Keratinocyte (primary cell): ENCODE data around the gene RASAL3. TPM values are rescaled to one million over a fixed set of nuclear protein-coding genes. Genes with fewer than 3 reads are reported as not detected.

Experiments
- DNase-seq: peaks from one replicate; pipeline ENCODE4 v3.0.0-alpha.2; 2011; ENCODE audit warnings: low read depth, missing footprints, low spot score
- FAIRE-seq: peaks from 2 replicates; lab custom pipeline; 2011; peaks lifted over from hg19 to GRCh38; lab: Jason Lieb, UNC
- H2AFZ ChIP-seq: 2 replicates; pipeline ENCODE4 v1.6.0; 2012; ENCODE audit warnings: low read length, control low read depth, inconsistent platforms; ENCODE audit not compliant: control insufficient read depth
- H3K27ac ChIP-seq: 2 replicates; pipeline ENCODE4 v1.5.1; 2011; ENCODE audit warnings: low read length; ENCODE audit not compliant: control insufficient read depth, insufficient read depth
- H3K27me3 ChIP-seq: 3 replicates; pipeline ENCODE4 v1.6.0; 2011; ENCODE audit warnings: low read length; ENCODE audit not compliant: control insufficient read depth, insufficient read depth; ENCODE audit errors: extremely low read depth
- H3K36me3 ChIP-seq, 2 experiments: 2 replicates in 1 of 2; 3 replicates in 1 of 2; pipeline ENCODE4 v1.5.1; 2011; ENCODE audit warnings: low read length in 2 of 2, mild to moderate bottlenecking in 1 of 2; ENCODE audit not compliant: control insufficient read depth in 2 of 2, insufficient read depth in 2 of 2; ENCODE audit errors: extremely low read depth in 1 of 2
- H3K4me1 ChIP-seq: 3 replicates; pipeline ENCODE4 v1.5.1; 2011; ENCODE audit warnings: low read length; ENCODE audit not compliant: control insufficient read depth, insufficient read depth; ENCODE audit errors: extremely low read depth
- H3K4me2 ChIP-seq: 3 replicates; pipeline ENCODE4 v1.6.0; 2011; ENCODE audit warnings: low read depth, low read length; ENCODE audit not compliant: control insufficient read depth, insufficient read depth; ENCODE audit errors: extremely low read depth
- H3K4me3 ChIP-seq, 3 experiments: fragments of 200-600 bp in 1 of 3; sonication (generic) in 1 of 3; 2 replicates in 2 of 3; 3 replicates in 1 of 3; pipeline ENCODE4 v1.5.1; 2011 to 2016; ENCODE audit warnings: low read length in 3 of 3, mild to moderate bottlenecking in 3 of 3, control low read depth in 2 of 3, inconsistent platforms in 1 of 3, low read depth in 1 of 3, mixed read lengths in 1 of 3, mixed run types in 1 of 3, moderate library complexity in 1 of 3; ENCODE audit not compliant: control insufficient read depth in 2 of 3, insufficient read depth in 2 of 3; ENCODE audit errors: extremely low read depth in 1 of 3
- H3K79me2 ChIP-seq: 2 replicates; pipeline ENCODE4 v1.6.0; 2012; ENCODE audit warnings: low read length; ENCODE audit not compliant: control insufficient read depth, insufficient read depth
- H3K9ac ChIP-seq: 3 replicates; pipeline ENCODE4 v1.6.0; 2011; ENCODE audit warnings: low read length; ENCODE audit not compliant: control insufficient read depth, insufficient read depth; ENCODE audit errors: extremely low read depth
- H3K9me1 ChIP-seq: 3 replicates; pipeline ENCODE4 v1.6.0; 2011; ENCODE audit warnings: low read length; ENCODE audit not compliant: control insufficient read depth, insufficient read depth; ENCODE audit errors: extremely low read depth
- H3K9me3 ChIP-seq: 2 replicates; pipeline ENCODE4 v1.5.1; 2012; ENCODE audit warnings: low read depth, low read length; ENCODE audit not compliant: control insufficient read depth
- H4K20me1 ChIP-seq: 3 replicates; pipeline ENCODE4 v1.6.0; 2011; ENCODE audit warnings: low read length; ENCODE audit not compliant: control insufficient read depth, insufficient read depth; ENCODE audit errors: extremely low read depth
- EZH2 ChIP-seq: IDR thresholded peaks from one replicate; pipeline ENCODE4 v1.6.1; 2012; ENCODE audit warnings: inconsistent platforms, mild to moderate bottlenecking, low read length, moderate library complexity
- dilution Hi-C: fragments of 300-500 bp; cut with MboI; formaldehyde crosslinking; loops from one replicate; pipeline ENCODE4 v1.7.0; 2020; ENCODE audit warnings: low sequenced_read_pairs; ENCODE audit not compliant: extremely low pct_ligation_motif_present
- polyA plus RNA-seq, 5 experiments: library from polyadenylated mRNA; depleted of rRNA in 3 of 5; stranded (reverse) in 3 of 5; stranded (forward) in 1 of 5; unstranded in 1 of 5; fragments of >200 nt; gene quantifications; 1 replicate in 1 of 5; 2 replicates in 3 of 5; 3 replicates in 1 of 5; pipeline versions ENCODE4 v1.2.1 to v1.2.3, GENCODE V29; 2011 to 2012; ENCODE audit warnings: missing spikeins in 2 of 5, low read depth in 1 of 5, low replicate concordance in 1 of 5
- TF ChIP-seq, protein P1 (sequence below), 3 experiments: IDR thresholded peaks in 1 of 3; conservative IDR thresholded peaks in 1 of 3; optimal IDR thresholded peaks in 1 of 3; 2 replicates in 2 of 3; 3 replicates in 1 of 3; pipeline versions ENCODE3 to v1.5.1; 2011; ENCODE audit warnings: low read length in 3 of 3, mild to moderate bottlenecking in 3 of 3, moderate library complexity in 2 of 3, control low read depth in 1 of 3, inconsistent platforms in 1 of 3; ENCODE audit not compliant: insufficient read depth in 2 of 3; ENCODE audit errors: extremely low read depth in 1 of 3

The RASAL3 gene
- polyA plus RNA-seq, 1 donor (not counting 4 experiments of a cell fraction or from before 2014, with no cell fraction given), result not detected

GRCh38 chr19:15466851-15467733 is 2.7 kb upstream of the RASAL3 start:
- no peak overlapping the region for H3K27ac ChIP-seq
- H3K9ac ChIP-seq, result no peak overlapping the region
- no peak for FAIRE-seq
- no peak overlapping the region for H3K4me2 ChIP-seq
- H3K27me3 ChIP-seq, result peaks cover 23% of the 10 kb centered on the region
- no peaks in the 10 kb centered on the region for H4K20me1 ChIP-seq
- no peaks in the 10 kb centered on the region for H3K9me3 ChIP-seq
- H3K4me3 ChIP-seq, result no peak overlapping the region
- no peaks in the 10 kb centered on the region for H3K36me3 ChIP-seq
- H3K4me1 ChIP-seq, result no peaks in the 10 kb centered on the region
- no peaks in the 10 kb centered on the region for H3K9me1 ChIP-seq
- H3K79me2 ChIP-seq, result no peaks in the 10 kb centered on the region
- H2AFZ ChIP-seq, result no peak overlapping the region
- dilution Hi-C loops, result no loop called here
- TF ChIP-seq EZH2, result no peak
- TF ChIP-seq, protein P1, sequence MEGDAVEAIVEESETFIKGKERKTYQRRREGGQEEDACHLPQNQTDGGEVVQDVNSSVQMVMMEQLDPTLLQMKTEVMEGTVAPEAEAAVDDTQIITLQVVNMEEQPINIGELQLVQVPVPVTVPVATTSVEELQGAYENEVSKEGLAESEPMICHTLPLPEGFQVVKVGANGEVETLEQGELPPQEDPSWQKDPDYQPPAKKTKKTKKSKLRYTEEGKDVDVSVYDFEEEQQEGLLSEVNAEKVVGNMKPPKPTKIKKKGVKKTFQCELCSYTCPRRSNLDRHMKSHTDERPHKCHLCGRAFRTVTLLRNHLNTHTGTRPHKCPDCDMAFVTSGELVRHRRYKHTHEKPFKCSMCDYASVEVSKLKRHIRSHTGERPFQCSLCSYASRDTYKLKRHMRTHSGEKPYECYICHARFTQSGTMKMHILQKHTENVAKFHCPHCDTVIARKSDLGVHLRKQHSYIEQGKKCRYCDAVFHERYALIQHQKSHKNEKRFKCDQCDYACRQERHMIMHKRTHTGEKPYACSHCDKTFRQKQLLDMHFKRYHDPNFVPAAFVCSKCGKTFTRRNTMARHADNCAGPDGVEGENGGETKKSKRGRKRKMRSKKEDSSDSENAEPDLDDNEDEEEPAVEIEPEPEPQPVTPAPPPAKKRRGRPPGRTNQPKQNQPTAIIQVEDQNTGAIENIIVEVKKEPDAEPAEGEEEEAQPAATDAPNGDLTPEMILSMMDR (optimal IDR thresholded peaks at IDR 0.05 in 1 of 3, IDR thresholded peaks at IDR 0.05 in 1 of 3, conservative IDR thresholded peaks at IDR 0.05 in 1 of 3; ENCODE audit: extremely low read depth in 1 of 3, insufficient read depth in 2 of 3, low read length in 3 of 3), result no peak
- DNase-seq, result no peak

DNA sequence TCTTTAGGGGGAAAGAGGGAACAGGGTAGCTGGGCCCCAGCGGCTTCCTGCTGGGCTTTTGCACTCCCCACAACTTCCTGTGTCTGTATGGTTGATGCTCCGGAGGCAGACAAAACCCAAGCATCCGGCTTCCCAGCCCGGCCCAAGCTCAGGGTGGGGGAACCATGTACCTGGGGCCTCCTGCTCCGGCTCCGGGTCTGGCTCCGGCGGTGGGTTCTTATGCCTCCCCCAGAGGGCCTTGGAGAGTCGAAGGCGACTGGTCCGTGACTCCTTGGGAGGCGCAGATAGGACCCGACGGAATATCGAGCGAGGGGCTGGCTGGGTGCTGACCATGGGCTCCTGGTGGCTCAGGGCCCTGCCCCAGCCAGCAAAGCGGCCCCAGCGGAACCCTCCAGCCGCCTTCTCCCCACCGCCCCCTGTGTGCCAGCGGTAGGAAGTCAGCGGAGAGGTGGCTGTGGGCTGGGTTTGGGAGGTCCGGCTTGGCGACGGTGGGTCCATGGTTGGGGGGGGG is 428 bp downstream of the RASAL3 start:
- Histone ChIP-seq H3K9ac (no peak overlapping the region), H2AFZ (no peak overlapping the region), H3K36me3 (no peaks in the 10 kb centered on the region), H3K79me2 (no peaks in the 10 kb centered on the region), H4K20me1 (no peaks in the 10 kb centered on the region), H3K4me1 (no peaks in the 10 kb centered on the region), H3K9me3 (no peaks in the 10 kb centered on the region), H3K9me1 (no peaks in the 10 kb centered on the region), H3K27me3 (peaks cover 20% of the 10 kb centered on the region), H3K27ac (no peak overlapping the region), H3K4me3 (no peak overlapping the region), H3K4me2 (no peak overlapping the region)
- DNase-seq (no peak), FAIRE-seq (no peak)
- TF ChIP-seq, protein P1 (optimal IDR thresholded peaks at IDR 0.05 in 1 of 3, IDR thresholded peaks at IDR 0.05 in 1 of 3, conservative IDR thresholded peaks at IDR 0.05 in 1 of 3; ENCODE audit: extremely low read depth in 1 of 3, insufficient read depth in 2 of 3, low read length in 3 of 3), result no peak
- no peak for TF ChIP-seq EZH2
- dilution Hi-C loops, result no loop called here
